Endothelial cell of umbilical vein (primary cell): ENCODE measurements around the gene SMCO3. TPM values are rescaled to one million over a fixed set of nuclear protein-coding genes. Genes with fewer than 3 reads are reported as not detected.

ENCODE experiments used
- BruUV-seq: library from RNA; stranded (reverse); fragments of 400-500 nt; replicated peaks from 2 replicates; lab custom pipeline; 2021; lab: Mats Ljungman, UMichigan
- CTCF ChIA-PET: fragments of 300-600, 350-600 bp; sonication (Branson Sonifier 250); formaldehyde crosslinking; loops from one replicate; lab custom pipeline; 2021; ENCODE audit warnings: antibody characterized with exemption, inconsistent platforms; lab: Charles Lee
- POLR2A ChIA-PET: fragments of 300-600, 350-600 bp; sonication (Branson Sonifier 250); formaldehyde crosslinking; loops from one replicate; lab custom pipeline; 2021; ENCODE audit warnings: antibody characterized with exemption, inconsistent platforms; lab: Charles Lee
- DNase-seq: peaks from one replicate; pipeline ENCODE4 v3.0.0-alpha.2; 2011; ENCODE audit warnings: low read depth, low spot score
- FAIRE-seq: peaks from 2 replicates; lab custom pipeline; 2011; peaks lifted over from hg19 to GRCh38; lab: Jason Lieb, UNC
- H2AFZ ChIP-seq: 2 replicates; pipeline ENCODE4 v1.6.0; 2012; ENCODE audit warnings: low read depth, low read length, control low read depth, inconsistent platforms
- H3K27ac ChIP-seq: 2 replicates; pipeline ENCODE4 v1.5.1; 2011; ENCODE audit warnings: low read depth, mild to moderate bottlenecking, control low read depth, low read length, moderate library complexity; ENCODE audit not compliant: insufficient read depth
- H3K27me3 ChIP-seq, 2 experiments: 2 replicates each; pipeline versions ENCODE4 v1.6.0 to v1.6.1; 2011; ENCODE audit warnings: low read length in 2 of 2, mixed read lengths in 1 of 2; ENCODE audit not compliant: control insufficient read depth in 2 of 2, insufficient read depth in 2 of 2
- H3K36me3 ChIP-seq, 2 experiments: 2 replicates in 1 of 2; 3 replicates in 1 of 2; pipeline ENCODE4 v1.5.1; 2011; ENCODE audit warnings: low read length in 2 of 2, mild to moderate bottlenecking in 1 of 2, moderate library complexity in 1 of 2; ENCODE audit not compliant: control insufficient read depth in 2 of 2, insufficient read depth in 2 of 2; ENCODE audit errors: extremely low read depth in 1 of 2
- H3K4me1 ChIP-seq: 3 replicates; pipeline ENCODE4 v1.5.1; 2011; ENCODE audit warnings: mild to moderate bottlenecking, low read length; ENCODE audit not compliant: control insufficient read depth, insufficient read depth; ENCODE audit errors: extremely low read depth
- H3K4me2 ChIP-seq: 2 replicates; pipeline ENCODE4 v1.6.1; 2011; ENCODE audit warnings: low read length, control low read depth, mixed read lengths; ENCODE audit not compliant: insufficient read depth
- H3K4me3 ChIP-seq, 3 experiments: fragments of 200-600 bp in 1 of 3; sonication (generic), shearing (Covaris generic) in 1 of 3; replicated peaks in 1 of 3; 2 replicates each; pipeline ENCODE4 v1.5.1; 2011 to 2016; ENCODE audit warnings: control low read depth in 3 of 3, low read length in 3 of 3, mild to moderate bottlenecking in 2 of 3, inconsistent platforms in 1 of 3, low read depth in 1 of 3, moderate library complexity in 1 of 3; ENCODE audit not compliant: insufficient read depth in 1 of 3
- H3K79me2 ChIP-seq: 2 replicates; pipeline ENCODE4 v1.6.0; 2012; ENCODE audit warnings: low read length, inconsistent platforms; ENCODE audit not compliant: control insufficient read depth, insufficient read depth
- H3K9ac ChIP-seq: replicated peaks from 2 replicates; pipeline ENCODE3; 2011; ENCODE audit warnings: low read length, control low read depth; ENCODE audit not compliant: insufficient read depth; ENCODE audit errors: extremely low read depth
- H3K9me1 ChIP-seq: replicated peaks from 3 replicates; pipeline ENCODE4 v1.6.0; 2011; ENCODE audit warnings: mild to moderate bottlenecking, low read length; ENCODE audit not compliant: control insufficient read depth, insufficient read depth; ENCODE audit errors: extremely low read depth
- H3K9me3 ChIP-seq: replicated peaks from 2 replicates; pipeline ENCODE4 v1.5.1; 2012; ENCODE audit warnings: low read length, inconsistent platforms; ENCODE audit not compliant: control insufficient read depth, insufficient read depth
- H4K20me1 ChIP-seq: replicated peaks from 2 replicates; pipeline ENCODE3; 2011; ENCODE audit warnings: mild to moderate bottlenecking, low read length; ENCODE audit not compliant: control insufficient read depth, insufficient read depth; ENCODE audit errors: extremely low read depth
- CTCF ChIP-seq, 2 donors: IDR thresholded peaks; 1 replicate in 1 of 2; 2 replicates in 1 of 2; pipeline ENCODE4 v1.5.1; 2011; ENCODE audit warnings: low read length in 2 of 2, mild to moderate bottlenecking in 2 of 2, moderate library complexity in 2 of 2, control low read depth in 1 of 2, inconsistent platforms in 1 of 2, low read depth in 1 of 2; ENCODE audit not compliant: insufficient read depth in 1 of 2; ENCODE audit errors: extremely low read depth in 1 of 2
- EZH2 ChIP-seq: IDR thresholded peaks from 2 replicates; pipeline ENCODE4 v1.6.1; 2012; ENCODE audit warnings: borderline replicate concordance, low read depth, mild to moderate bottlenecking, moderate library complexity, low read length, inconsistent platforms; ENCODE audit not compliant: severe bottlenecking
- FOS ChIP-seq: IDR thresholded peaks from 2 replicates; pipeline ENCODE4 v1.6.1; 2011; ENCODE audit warnings: mild to moderate bottlenecking, low read length, moderate library complexity, borderline replicate concordance; ENCODE audit not compliant: insufficient read depth
- GATA2 ChIP-seq: IDR thresholded peaks from 2 replicates; pipeline ENCODE4 v1.7.0; 2011; ENCODE audit warnings: low read depth, mild to moderate bottlenecking, moderate library complexity, mixed read lengths, low read length; ENCODE audit not compliant: insufficient read length, insufficient read depth
- JUN ChIP-seq: IDR thresholded peaks from 2 replicates; pipeline ENCODE4 v1.6.1; 2011; ENCODE audit warnings: borderline replicate concordance, low read depth; ENCODE audit not compliant: insufficient read length, insufficient read depth
- MYC ChIP-seq: IDR thresholded peaks from one replicate; pipeline ENCODE4 v1.6.1; 2011; ENCODE audit warnings: mild to moderate bottlenecking, low read depth, low read length
- POLR2A ChIP-seq: IDR thresholded peaks from 2 replicates; pipeline ENCODE4 v1.6.1; 2012; ENCODE audit warnings: low read depth, mild to moderate bottlenecking, control low read depth, low read length
- POLR2AphosphoS5 ChIP-seq: IDR thresholded peaks from 2 replicates; pipeline ENCODE4 v1.6.1; 2012; ENCODE audit warnings: low read depth, mild to moderate bottlenecking, control low read depth, low read length, moderate library complexity; ENCODE audit not compliant: insufficient read depth
- dilution Hi-C: fragments of 300-500 bp; cut with MboI; formaldehyde crosslinking; loops from one replicate; pipeline ENCODE4 v1.15.0; 2019; ENCODE audit warnings: low sequenced_read_pairs; ENCODE audit not compliant: extremely low pct_ligation_motif_present
- intact Hi-C: fragments of 100-400 bp; cut with micrococcal nuclease; formaldehyde crosslinking; loops from one replicate; pipeline ENCODE4 v1.10.0; 2022
- polyA plus RNA-seq, 4 experiments: library from polyadenylated mRNA; depleted of rRNA in 3 of 4; stranded (reverse) in 3 of 4; unstranded in 1 of 4; fragments of >200 nt; gene quantifications; 2 replicates each; pipeline versions ENCODE4 v1.2.1 to v1.2.3, GENCODE V29; 2011 to 2012; ENCODE audit warnings: missing spikeins in 1 of 4
- total RNA-seq: library from RNA; stranded (reverse); gene quantifications from 2 replicates; pipeline ENCODE4 v1.2.3, GENCODE V29; 2021
- TF ChIP-seq, protein P1 (sequence below): IDR thresholded peaks from 2 replicates; pipeline ENCODE4 v1.6.1; 2011; ENCODE audit not compliant: insufficient read depth, insufficient read length

The SMCO3 gene
- total and polyA plus RNA-seq, 2 donors (not counting 3 experiments of a cell fraction or from before 2014, with no cell fraction given): 0.33 to 0.35 TPM

- no peak for DNase-seq
These were observed 46.4 kb downstream of the SMCO3 start for GRCh38 chr12:14767617-14768016.

More at GRCh38 chr12:14767617-14768016, 46.4 kb downstream of the SMCO3 start:
- no peak overlapping the region for H3K27ac ChIP-seq
- dilution Hi-C loops: no loop called here
- no TSS peak for BruUV-seq
- POLR2A ChIA-PET: interaction anchor here (0.6 kb wide), 1 partner anchor 10 kb away, joined by 3 read pairs; no protein-coding TSS in a partner anchor
- H3K4me3 ChIP-seq: no peak overlapping the region
- CTCF ChIA-PET: no interaction called here
- no peaks in the 10 kb centered on the region for H3K36me3 ChIP-seq
- H4K20me1 ChIP-seq: no peaks in the 10 kb centered on the region
- H3K9me3 ChIP-seq: no peaks in the 10 kb centered on the region
- no peaks in the 10 kb centered on the region for H3K9me1 ChIP-seq
- H3K4me1 ChIP-seq: peaks cover 7% of the 10 kb centered on the region
- FAIRE-seq: no peak
- H3K9ac ChIP-seq: no peak overlapping the region
- intact Hi-C loops: no loop called here
- no peaks in the 10 kb centered on the region for H3K79me2 ChIP-seq
- H3K4me2 ChIP-seq: no peak overlapping the region
- no peak for TF ChIP-seq POLR2A
- TF ChIP-seq GATA2: no peak
- no peak for TF ChIP-seq POLR2AphosphoS5
- TF ChIP-seq, protein P1, sequence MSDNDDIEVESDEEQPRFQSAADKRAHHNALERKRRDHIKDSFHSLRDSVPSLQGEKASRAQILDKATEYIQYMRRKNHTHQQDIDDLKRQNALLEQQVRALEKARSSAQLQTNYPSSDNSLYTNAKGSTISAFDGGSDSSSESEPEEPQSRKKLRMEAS: no peak
- TF ChIP-seq CTCF (IDR thresholded peaks at IDR 0.05; ENCODE audit: extremely low read depth in 1 of 2, insufficient read depth in 1 of 2, low read depth in 1 of 2, low read length in 2 of 2): no peak
- TF ChIP-seq EZH2: no peak
- TF ChIP-seq FOS: no peak
- TF ChIP-seq JUN: no peak
- no peak for TF ChIP-seq MYC
- no peak overlapping the region for H2AFZ ChIP-seq
- H3K27me3 ChIP-seq: no peaks in the 10 kb centered on the region
